Uterus (tissue), 4 donors: ENCODE data around the gene ATP5PD. TPM values are rescaled to one million over a fixed set of nuclear protein-coding genes. Genes with fewer than 3 reads are reported as not detected.

Source experiments
- DNase-seq, 2 donors: peaks; one replicate each; pipeline ENCODE4 v3.0.0-alpha.2; 2019 to 2020
- H3K27ac ChIP-seq, 2 donors: fragments of 200-600 bp; sonication (generic); 1 replicate in 1 of 2; 2 replicates in 1 of 2; pipeline ENCODE4 v1.5.1; 2016 to 2018
- H3K27me3 ChIP-seq, 2 donors: fragments of 200-600 bp; sonication (generic); one replicate each; pipeline ENCODE4 v1.5.1; 2018 to 2019; ENCODE audit warnings: control low read depth in 1 of 2
- H3K36me3 ChIP-seq, 2 donors: fragments of 200-600 bp; sonication (generic); one replicate each; pipeline ENCODE4 v1.5.1; 2019; ENCODE audit warnings: control low read depth in 1 of 2
- H3K4me1 ChIP-seq, 2 donors: fragments of 200-600 bp; sonication (generic); one replicate each; pipeline ENCODE4 v1.5.1; 2018 to 2019; ENCODE audit warnings: control low read depth in 1 of 2
- H3K4me3 ChIP-seq, 2 donors: fragments of 200-600 bp; sonication (generic); 1 replicate in 1 of 2; 2 replicates in 1 of 2; pipeline ENCODE4 v1.5.1; 2018 to 2019; ENCODE audit warnings: mild to moderate bottlenecking in 1 of 2
- H3K9me3 ChIP-seq, 2 donors: fragments of 200-600 bp; sonication (generic); one replicate each; pipeline ENCODE4 v1.5.1; 2019; ENCODE audit warnings: control low read depth in 1 of 2
- POLR2A ChIP-seq, 2 donors: fragments of 450-650 bp; IDR thresholded peaks; one replicate each; pipeline ENCODE4 v1.6.1; 2016; ENCODE audit warnings: antibody characterized with exemption in 2 of 2, mild to moderate bottlenecking in 1 of 2, moderate library complexity in 1 of 2
- intact Hi-C: fragments of 100-400 bp; cut with DNase I; formaldehyde crosslinking; loops from one replicate; pipeline ENCODE4 v1.15.1; 2023; ENCODE audit warnings: low total_unique reads
- total RNA-seq, 4 donors: library from RNA; depleted of rRNA in 3 of 4; stranded (reverse); fragments of >200 nt in 3 of 4; gene quantifications; one replicate each; pipeline versions ENCODE4 v1.1.0 to v1.2.4, GENCODE V29; 2014 to 2023
- TF ChIP-seq, protein P1 (sequence below), 4 experiments: fragments of 200-600 bp in 2 of 4; fragments of 450-650 bp in 2 of 4; sonication (generic) in 2 of 4; IDR thresholded peaks; one replicate each; pipeline ENCODE4 v1.5.1; 2016 to 2019; ENCODE audit warnings: antibody characterized with exemption in 4 of 4, mild to moderate bottlenecking in 2 of 4, moderate library complexity in 1 of 4
- donor health status: DM: yes; HTN: yes; CAD: no.

ATP5PD gene
- total RNA-seq, 4 donors from 2014 or later: 117 to 282 (median 168) TPM

GRCh38 chr17:75012346-75013091, 34.2 kb downstream of the ATP5PD start, which contains the start of gene MRPL58:
MRPL58 (plus strand) TSS chr17:75012670; CDS start chr17:75012687, 17 bp downstream.
- TF ChIP-seq, protein P1, sequence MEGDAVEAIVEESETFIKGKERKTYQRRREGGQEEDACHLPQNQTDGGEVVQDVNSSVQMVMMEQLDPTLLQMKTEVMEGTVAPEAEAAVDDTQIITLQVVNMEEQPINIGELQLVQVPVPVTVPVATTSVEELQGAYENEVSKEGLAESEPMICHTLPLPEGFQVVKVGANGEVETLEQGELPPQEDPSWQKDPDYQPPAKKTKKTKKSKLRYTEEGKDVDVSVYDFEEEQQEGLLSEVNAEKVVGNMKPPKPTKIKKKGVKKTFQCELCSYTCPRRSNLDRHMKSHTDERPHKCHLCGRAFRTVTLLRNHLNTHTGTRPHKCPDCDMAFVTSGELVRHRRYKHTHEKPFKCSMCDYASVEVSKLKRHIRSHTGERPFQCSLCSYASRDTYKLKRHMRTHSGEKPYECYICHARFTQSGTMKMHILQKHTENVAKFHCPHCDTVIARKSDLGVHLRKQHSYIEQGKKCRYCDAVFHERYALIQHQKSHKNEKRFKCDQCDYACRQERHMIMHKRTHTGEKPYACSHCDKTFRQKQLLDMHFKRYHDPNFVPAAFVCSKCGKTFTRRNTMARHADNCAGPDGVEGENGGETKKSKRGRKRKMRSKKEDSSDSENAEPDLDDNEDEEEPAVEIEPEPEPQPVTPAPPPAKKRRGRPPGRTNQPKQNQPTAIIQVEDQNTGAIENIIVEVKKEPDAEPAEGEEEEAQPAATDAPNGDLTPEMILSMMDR (IDR thresholded peaks at IDR 0.05): peak; percentile 35 to 79 (median 63)
- peak in 1 of 2 donors; percentile 45 for TF ChIP-seq POLR2A (IDR thresholded peaks at IDR 0.05)
- no peaks in the 10 kb centered on the region for H3K27me3 ChIP-seq
- peak within 1 kb of the TSS; percentile 50 to 72 for H3K4me3 ChIP-seq
- DNase-seq: peak; percentile 76 to 85
- intact Hi-C loops: loop anchor here (10.0 kb wide), 1 partner anchor 48 kb away; no protein-coding TSS in a partner anchor
- peak within 1 kb of the TSS; percentile 90 to 94 for H3K27ac ChIP-seq
- H3K36me3 ChIP-seq: no peaks in the 10 kb centered on the region
- H3K9me3 ChIP-seq: no peaks in the 10 kb centered on the region
- H3K4me1 ChIP-seq: peaks cover 0 to 11% of the 10 kb centered on the region in 2 donors

DNA sequence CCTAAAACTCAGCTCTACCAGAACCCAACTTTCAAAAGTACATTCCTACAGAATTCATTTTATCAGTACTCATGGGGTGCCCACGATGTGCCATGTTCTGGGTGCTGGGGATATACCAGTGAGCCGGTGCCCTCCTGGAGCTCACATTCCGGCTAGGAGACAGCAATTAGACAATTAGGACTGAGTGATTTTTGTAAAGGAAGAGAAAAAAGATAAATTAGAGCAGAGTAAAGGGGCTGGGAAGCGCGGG, 34.7 kb downstream of the ATP5PD start:
- no peak for DNase-seq
- no peaks in the 10 kb centered on the region for H3K9me3 ChIP-seq
- no peak for TF ChIP-seq POLR2A (IDR thresholded peaks at IDR 0.05)
- TF ChIP-seq, protein P1 (IDR thresholded peaks at IDR 0.05): no peak
- peak overlapping the region; percentile 50 to 72 for H3K4me3 ChIP-seq
- peaks cover 0 to 11% of the 10 kb centered on the region in 2 donors for H3K4me1 ChIP-seq
- H3K27ac ChIP-seq: peak overlapping the region; percentile 90 to 94
- no peaks in the 10 kb centered on the region for H3K36me3 ChIP-seq
- H3K27me3 ChIP-seq: no peaks in the 10 kb centered on the region
- intact Hi-C loops: loop anchor here (10.0 kb wide), 1 partner anchor 47 kb away; no protein-coding TSS in a partner anchor

DNA sequence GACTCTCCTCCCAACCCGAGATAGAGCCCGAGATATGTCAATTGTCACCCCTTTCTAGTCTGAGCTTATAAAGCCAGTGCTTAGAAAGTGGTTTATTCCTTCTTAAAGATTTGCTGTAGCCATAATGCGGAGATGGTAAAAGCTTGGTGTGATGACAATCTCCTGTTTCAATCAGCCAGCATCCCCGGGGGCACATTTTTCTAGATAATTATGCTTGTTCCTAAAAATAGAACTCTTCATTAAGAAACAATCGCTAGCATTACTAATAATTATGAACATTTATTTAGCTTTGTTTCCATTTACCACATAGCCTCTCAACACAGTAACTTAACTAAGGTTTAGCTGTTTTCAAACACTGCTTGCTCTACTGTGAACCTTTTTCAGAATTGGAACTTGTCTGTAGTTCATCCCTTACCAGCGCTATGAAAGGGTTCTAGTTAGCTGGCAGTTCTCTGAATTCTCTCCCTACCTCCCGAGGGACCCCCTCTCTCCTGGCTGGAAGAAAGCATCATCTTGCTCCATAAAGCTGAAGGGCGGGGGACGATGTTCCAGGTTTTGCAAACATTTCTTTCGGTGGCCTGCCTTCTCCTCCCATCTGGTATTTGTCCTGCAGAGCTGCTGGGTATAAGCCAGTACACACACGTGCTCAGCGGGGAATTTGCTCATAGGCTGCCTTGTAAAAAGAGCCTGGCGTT, 35.2 kb downstream of the ATP5PD start:
- intact Hi-C loops: loop anchor here (10.0 kb wide), 1 partner anchor 47 kb away; no protein-coding TSS in a partner anchor
- DNase-seq: peak; percentile 81 to 86
- Histone ChIP-seq H3K36me3 (no peaks in the 10 kb centered on the region), H3K4me1 (peaks cover 0 to 11% of the 10 kb centered on the region in 2 donors), H3K9me3 (no peaks in the 10 kb centered on the region), H3K4me3 (peak overlapping the region; percentile 50 to 72), H3K27me3 (no peaks in the 10 kb centered on the region), H3K27ac (peak overlapping the region; percentile 90 to 94)
- no peak for TF ChIP-seq POLR2A (IDR thresholded peaks at IDR 0.05)
- TF ChIP-seq, protein P1 (IDR thresholded peaks at IDR 0.05): no peak

GRCh38 chr17:75010683-75011400, 35.9 kb downstream of the ATP5PD start:
- H3K27me3 ChIP-seq: no peaks in the 10 kb centered on the region
- TF ChIP-seq, protein P1 (IDR thresholded peaks at IDR 0.05): peak in 2 of 4 experiments; percentile 21 to 24
- no peak for TF ChIP-seq POLR2A (IDR thresholded peaks at IDR 0.05)
- intact Hi-C loops: loop anchor here (10.0 kb wide), 1 partner anchor 46 kb away; no protein-coding TSS in a partner anchor
- peaks cover 0 to 11% of the 10 kb centered on the region in 2 donors for H3K4me1 ChIP-seq
- H3K4me3 ChIP-seq: no peak overlapping the region
- DNase-seq: peak; percentile 74 to 81
- no peaks in the 10 kb centered on the region for H3K36me3 ChIP-seq
- no peaks in the 10 kb centered on the region for H3K9me3 ChIP-seq
- peak overlapping the region; percentile 90 to 94 for H3K27ac ChIP-seq
